ENCODE results near the gene CORO1C. TPM values are rescaled to one million over a fixed set of nuclear protein-coding genes. Genes with fewer than 3 reads are reported as not detected.

The CORO1C gene
- total RNA-seq, 1 donor from 2014 or later = 65.3 TPM

- no peak for TF ChIP-seq CTCF (IDR thresholded peaks at IDR 0.05; ENCODE audit: unreplicated experiment)
- Mint-ChIP-seq H3K27me3 (ENCODE audit: low read depth) (no peaks in the 10 kb centered on the region), H3K4me1 (peaks cover 5% of the 10 kb centered on the region), H3K4me3 (no peak overlapping the region), H3K36me3 (peaks cover 2% of the 10 kb centered on the region), H3K27ac (no peak overlapping the region), H3K9me3 (no peaks in the 10 kb centered on the region)
- no peak for DNase-seq (ENCODE audit: low spot score in 2 of 2, unreplicated experiment in 2 of 2)
Observed at GRCh38 chr12:108668542-108668941, 62.8 kb downstream of the CORO1C start.

DNA sequence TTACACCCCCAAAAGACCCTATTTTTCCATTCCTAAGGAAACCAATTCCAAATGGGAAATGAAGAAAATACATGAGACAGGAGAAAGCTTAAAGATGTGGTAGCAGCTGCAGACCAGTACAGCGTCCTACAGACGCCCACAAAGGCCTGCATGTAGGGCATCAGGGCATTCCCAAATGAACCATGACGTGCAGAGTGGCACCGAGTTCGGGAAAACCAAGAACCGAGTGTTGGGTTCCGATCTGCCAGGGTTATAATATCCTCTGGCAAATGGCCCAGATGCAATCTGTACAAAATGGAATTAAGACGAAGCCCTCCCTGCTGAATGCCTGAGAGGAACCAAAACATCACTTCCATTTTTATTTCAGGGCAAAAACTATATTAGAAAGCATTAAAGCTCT lies 63.3 kb downstream of the CORO1C start:
- TF ChIP-seq CTCF (IDR thresholded peaks at IDR 0.05; ENCODE audit: unreplicated experiment) = no peak
- no peaks in the 10 kb centered on the region for H3K27me3 Mint-ChIP-seq (ENCODE audit: low read depth)
- no peak overlapping the region for H3K27ac Mint-ChIP-seq
- no peak overlapping the region for H3K4me3 Mint-ChIP-seq
- H3K9me3 Mint-ChIP-seq = peaks cover 2% of the 10 kb centered on the region
- peaks cover 4% of the 10 kb centered on the region for H3K36me3 Mint-ChIP-seq
- DNase-seq (ENCODE audit: low spot score in 2 of 2, unreplicated experiment in 2 of 2) = no peak
- peaks cover 5% of the 10 kb centered on the region for H3K4me1 Mint-ChIP-seq

DNA sequence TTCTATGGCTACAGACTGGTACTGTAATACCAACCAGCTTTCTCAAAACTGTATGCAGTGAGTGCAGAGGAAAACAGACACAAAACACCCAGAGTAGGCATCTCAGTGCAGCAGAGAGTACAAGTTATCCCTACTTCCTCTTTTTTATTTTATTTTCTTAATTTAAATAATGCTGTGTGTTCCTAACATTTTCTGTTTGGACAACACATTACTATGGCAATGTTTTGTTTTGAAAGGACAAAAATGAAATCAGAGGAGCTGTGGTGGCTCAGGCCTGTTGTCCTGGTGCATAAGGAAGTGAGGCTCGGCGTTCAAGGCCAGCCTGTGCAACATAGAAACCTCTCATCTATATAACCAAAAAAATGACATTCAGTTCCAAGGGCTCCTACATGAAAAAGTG lies 64.0 kb downstream of the CORO1C start:
- Mint-ChIP-seq H3K27me3 (ENCODE audit: low read depth) (no peaks in the 10 kb centered on the region), H3K4me3 (no peak overlapping the region), H3K27ac (no peak overlapping the region), H3K4me1 (peaks cover 5% of the 10 kb centered on the region), H3K9me3 (peaks cover 7% of the 10 kb centered on the region), H3K36me3 (peaks cover 7% of the 10 kb centered on the region)
- no peak for DNase-seq (ENCODE audit: low spot score in 2 of 2, unreplicated experiment in 2 of 2)
- no peak for TF ChIP-seq CTCF (IDR thresholded peaks at IDR 0.05; ENCODE audit: unreplicated experiment)

- Mint-ChIP-seq H3K27ac (peak overlapping the region; percentile 30), H3K4me3 (no peak overlapping the region), H3K9me3 (peaks cover 7% of the 10 kb centered on the region), H3K36me3 (peaks cover 5% of the 10 kb centered on the region), H3K4me1 (peaks cover 5% of the 10 kb centered on the region), H3K27me3 (ENCODE audit: low read depth) (no peaks in the 10 kb centered on the region)
- DNase-seq (ENCODE audit: low spot score in 2 of 2, unreplicated experiment in 2 of 2) = no peak
- no peak for TF ChIP-seq CTCF (IDR thresholded peaks at IDR 0.05; ENCODE audit: unreplicated experiment)
Observed at GRCh38 chr12:108666401-108666881, 64.9 kb downstream of the CORO1C start.

- Mint-ChIP-seq H3K4me3 (no peak overlapping the region), H3K36me3 (peaks cover 10% of the 10 kb centered on the region), H3K27me3 (ENCODE audit: low read depth) (no peaks in the 10 kb centered on the region), H3K27ac (no peak overlapping the region), H3K4me1 (peaks cover 5% of the 10 kb centered on the region), H3K9me3 (peaks cover 7% of the 10 kb centered on the region)
- TF ChIP-seq CTCF (IDR thresholded peaks at IDR 0.05; ENCODE audit: unreplicated experiment) = no peak
- no peak for DNase-seq (ENCODE audit: low spot score in 2 of 2, unreplicated experiment in 2 of 2)
Observed at GRCh38 chr12:108665608-108666202, 65.6 kb downstream of the CORO1C start.

Measured in mesothelial cell of epicardium (in vitro differentiated cells).